GM18526 (cell line): ENCODE measurements around the gene ERCC4.

Source experiments
- POLR2A ChIP-seq: IDR thresholded peaks from 3 replicates; pipeline ENCODE4 v1.6.1; 2011; ENCODE audit not compliant: insufficient read length; ENCODE audit errors: extremely low read depth

The ERCC4 gene

GRCh38 chr16:13906168-13907089 lies 13.5 kb upstream of the ERCC4 start:
- no peak for TF ChIP-seq POLR2A

GRCh38 chr16:13907431-13907830 lies 12.5 kb upstream of the ERCC4 start:
- TF ChIP-seq POLR2A, result no peak

- no peak for TF ChIP-seq POLR2A
These were observed 10.9 kb upstream of the ERCC4 start for GRCh38 chr16:13909069-13909468.

GRCh38 chr16:13909872-13910303 lies 10.1 kb upstream of the ERCC4 start:
- no peak for TF ChIP-seq POLR2A

GRCh38 chr16:13911306-13911705 lies 8.6 kb upstream of the ERCC4 start:
- no peak for TF ChIP-seq POLR2A

- no peak for TF ChIP-seq POLR2A
These were observed 8.1 kb upstream of the ERCC4 start for GRCh38 chr16:13911871-13912270.

- no peak for TF ChIP-seq POLR2A
These were observed 7.1 kb upstream of the ERCC4 start for GRCh38 chr16:13912891-13913290.

- TF ChIP-seq POLR2A, result no peak
These were observed 6.3 kb upstream of the ERCC4 start for GRCh38 chr16:13913374-13914292.

- TF ChIP-seq POLR2A, result no peak
These were observed 4.8 kb upstream of the ERCC4 start for GRCh38 chr16:13915033-13915635.

- TF ChIP-seq POLR2A, result no peak
These were observed 648 bp upstream of the ERCC4 start for GRCh38 chr16:13919330-13919682.

- TF ChIP-seq POLR2A, result no peak
These were observed 510 bp downstream of the ERCC4 start for GRCh38 chr16:13920510-13920818.

- no peak for TF ChIP-seq POLR2A
These were observed 1.4 kb downstream of the ERCC4 start for GRCh38 chr16:13921328-13921727.

GRCh38 chr16:13923703-13924298 lies 3.8 kb downstream of the ERCC4 start:
- TF ChIP-seq POLR2A, result no peak

- TF ChIP-seq POLR2A, result no peak
These were observed 6.5 kb downstream of the ERCC4 start for GRCh38 chr16:13926464-13926863.

- TF ChIP-seq POLR2A, result no peak
These were observed 6.9 kb downstream of the ERCC4 start for GRCh38 chr16:13926891-13927290.
